ENCODE data around the gene TMEM123.
A peak's percentile ranks its signal among the peaks of the same experiment; 100 is the strongest.

TMEM123 gene

GRCh38 chr11:102452461-102453301 is at the start of gene TMEM123:
TSS of gene TMEM123 (minus strand) at chr11:102452765. CDS start at chr11:102452623, 142 bp downstream.
- DNase-seq: peak; percentile 79

GRCh38 chr11:102500829-102501228 is 48.3 kb upstream of the TMEM123 start:
- no peak for DNase-seq

GRCh38 chr11:102499931-102500330 is 47.4 kb upstream of the TMEM123 start:
- DNase-seq: no peak

GRCh38 chr11:102499151-102499550 is 46.6 kb upstream of the TMEM123 start:
- no peak for DNase-seq

GRCh38 chr11:102497061-102497460 is 44.5 kb upstream of the TMEM123 start:
- no peak for DNase-seq

GRCh38 chr11:102495161-102496042 is 42.8 kb upstream of the TMEM123 start:
- peak; percentile 88 for DNase-seq

GRCh38 chr11:102494216-102494615 is 41.7 kb upstream of the TMEM123 start:
- no peak for DNase-seq

- DNase-seq: no peak
Measured at GRCh38 chr11:102493524-102493923, 41.0 kb upstream of the TMEM123 start.

- DNase-seq: no peak
Measured at GRCh38 chr11:102491969-102492368, 39.4 kb upstream of the TMEM123 start.

GRCh38 chr11:102489186-102490145 is 36.9 kb upstream of the TMEM123 start:
- no peak for DNase-seq

- no peak for DNase-seq
Measured at GRCh38 chr11:102488208-102488607, 35.6 kb upstream of the TMEM123 start.

GRCh38 chr11:102487214-102487613 is 34.6 kb upstream of the TMEM123 start:
- no peak for DNase-seq

- no peak for DNase-seq
Measured at GRCh38 chr11:102486584-102486983, 34.0 kb upstream of the TMEM123 start.

- DNase-seq: no peak
Measured at GRCh38 chr11:102485095-102485722, 32.6 kb upstream of the TMEM123 start.

GRCh38 chr11:102482433-102482832 is 29.9 kb upstream of the TMEM123 start:
- DNase-seq: no peak

GRCh38 chr11:102479733-102480132 is 27.2 kb upstream of the TMEM123 start:
- DNase-seq: no peak

- DNase-seq: no peak
Measured at GRCh38 chr11:102478673-102479299, 26.2 kb upstream of the TMEM123 start.

- DNase-seq: peak; percentile 9
Measured at GRCh38 chr11:102476812-102477211, 24.2 kb upstream of the TMEM123 start.

- DNase-seq: no peak
Measured at GRCh38 chr11:102476069-102476468, 23.5 kb upstream of the TMEM123 start.

GRCh38 chr11:102473543-102473942 is 21.0 kb upstream of the TMEM123 start:
- DNase-seq: no peak

- DNase-seq: no peak
Measured at GRCh38 chr11:102472127-102472526, 19.6 kb upstream of the TMEM123 start.

- DNase-seq: no peak
Measured at GRCh38 chr11:102471474-102471873, 18.9 kb upstream of the TMEM123 start.
